Effector memory CD8-positive, alpha-beta T cell (primary cell): Measurements from ENCODE around the gene MTFMT.
"Not testable (repeated sequence)": the region's sequence is repeated elsewhere in the genome, so short reads cannot be mapped to it uniquely, and the experiment has no call there.

Source experiments
- ATAC-seq: fragments of 150-1000 bp; cut with Tn5 transposase; replicated peaks from 2 replicates; pipeline ENCODE4 v1.10.0; 2021; ENCODE audit warnings: mild to moderate bottlenecking, moderate library complexity
- DNase-seq, 3 experiments: peaks; one replicate each; pipeline ENCODE4 v3.0.0; 2021
- H3K27ac Mint-ChIP-seq, 2 donors: one replicate each; pipeline ENCODE4 v1.8.0; 2022; ENCODE audit warnings: mild to moderate bottlenecking in 2 of 2, mixed read lengths in 2 of 2, moderate library complexity in 2 of 2
- H3K27me3 Mint-ChIP-seq, 2 donors: one replicate each; pipeline ENCODE4 v1.8.0; 2022; ENCODE audit warnings: mixed read lengths in 2 of 2
- H3K36me3 Mint-ChIP-seq: one replicate; pipeline ENCODE4 v1.8.0; 2022; ENCODE audit warnings: mild to moderate bottlenecking, moderate library complexity, mixed read lengths; ENCODE audit not compliant: insufficient read depth
- H3K4me1 Mint-ChIP-seq, 2 donors: one replicate each; pipeline ENCODE4 v1.8.0; 2022; ENCODE audit warnings: low read depth in 2 of 2, mixed read lengths in 2 of 2
- H3K4me3 Mint-ChIP-seq, 2 donors: one replicate each; pipeline ENCODE4 v1.8.0; 2022; ENCODE audit warnings: mild to moderate bottlenecking in 2 of 2, mixed read lengths in 2 of 2, moderate library complexity in 2 of 2
- H3K9me3 Mint-ChIP-seq, 2 donors: one replicate each; pipeline ENCODE4 v1.8.0; 2022; ENCODE audit warnings: mixed read lengths in 2 of 2
- total RNA-seq, 9 experiments: gene quantifications; one replicate each; lab custom pipeline; 2026; lab: John Stamatoyannopoulos, UW

MTFMT gene
- 5.4 to 20.6 (median 18.2) reads per million in 9 experiments for total RNA-seq

DNA sequence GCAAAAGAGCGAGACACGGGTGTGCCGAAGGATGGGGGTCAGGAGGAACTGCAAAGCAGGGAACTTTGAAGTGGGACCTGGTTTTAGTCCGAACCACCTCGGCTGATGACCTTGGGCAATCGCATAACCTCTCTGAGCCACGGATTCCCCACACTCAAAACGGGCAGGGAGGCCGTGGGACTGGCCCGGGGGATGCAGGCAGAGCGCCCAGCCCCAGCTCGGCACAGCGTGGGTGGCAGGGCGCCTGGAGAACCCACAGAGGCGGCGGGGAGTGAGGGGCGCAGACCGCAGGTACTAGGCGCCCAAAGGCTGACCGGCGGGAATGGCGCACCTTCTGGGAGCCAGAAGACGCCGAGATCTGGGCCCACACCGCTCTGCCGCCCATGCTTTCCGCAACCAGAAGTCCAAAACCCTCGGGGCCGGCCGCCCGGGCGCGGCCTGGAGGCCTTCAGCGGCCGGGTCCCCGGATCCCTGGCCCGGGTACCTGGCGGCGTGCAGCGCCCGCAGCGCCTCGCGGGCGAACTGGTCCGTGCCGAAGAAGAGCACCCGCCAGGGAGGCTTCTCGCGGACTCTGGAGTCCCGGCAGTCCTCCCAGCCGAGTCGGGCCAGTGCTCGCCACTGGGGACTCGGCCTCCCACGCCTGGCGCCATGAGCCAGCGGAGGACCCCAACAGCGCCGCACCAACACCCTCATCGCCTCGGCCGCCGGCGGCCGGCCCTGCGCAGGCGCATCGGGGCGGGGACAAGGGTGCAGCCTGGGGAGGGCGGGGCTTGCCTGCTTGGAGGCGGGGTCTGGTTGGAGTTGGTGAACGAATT, at the start of gene MTFMT:
Gene MTFMT (minus strand): TSS at position 719 of the 815 bp plus-strand sequence. CDS start 26 bp downstream, at position 693.
- H3K4me3 Mint-ChIP-seq, result peak within 1 kb of the TSS; percentile 84 to 85
- peaks cover 16 to 17% of the 10 kb centered on the region in 2 donors for H3K4me1 Mint-ChIP-seq
- H3K27me3 Mint-ChIP-seq, result peaks cover 0 to 26% of the 10 kb centered on the region in 2 donors
- H3K27ac Mint-ChIP-seq, result peak within 1 kb of the TSS; percentile 70 to 71
- H3K36me3 Mint-ChIP-seq, result peaks cover 20% of the 10 kb centered on the region
- peak; percentile 92 for ATAC-seq
- no peaks in the 10 kb centered on the region for H3K9me3 Mint-ChIP-seq
- peak; percentile 88 to 91 (median 90) for DNase-seq

- ATAC-seq, result peak; percentile 59
- Mint-ChIP-seq H3K36me3 (no peaks in the 10 kb centered on the region), H3K4me3 (peak overlapping the region in 1 of 2 donors; percentile 41), H3K4me1 (peaks cover 13 to 15% of the 10 kb centered on the region in 2 donors), H3K27me3 (peaks cover 53 to 56% of the 10 kb centered on the region in 2 donors), H3K9me3 (no peaks in the 10 kb centered on the region), H3K27ac (peak overlapping the region in 1 of 2 donors; percentile 36)
- peak; percentile 12 to 18 (median 15) for DNase-seq
Measured at GRCh38 chr15:65077981-65078352, 48.5 kb upstream of the MTFMT start.

GRCh38 chr15:65077291-65077980, 48.0 kb upstream of the MTFMT start:
- DNase-seq (no peak), ATAC-seq (no peak)
- Mint-ChIP-seq H3K4me1 (peaks cover 7 to 9% of the 10 kb centered on the region in 2 donors), H3K4me3 (peak overlapping the region in 1 of 2 donors; percentile 41), H3K9me3 (no peaks in the 10 kb centered on the region), H3K36me3 (no peaks in the 10 kb centered on the region), H3K27me3 (peaks cover 47 to 51% of the 10 kb centered on the region in 2 donors), H3K27ac (no peak overlapping the region)

DNA sequence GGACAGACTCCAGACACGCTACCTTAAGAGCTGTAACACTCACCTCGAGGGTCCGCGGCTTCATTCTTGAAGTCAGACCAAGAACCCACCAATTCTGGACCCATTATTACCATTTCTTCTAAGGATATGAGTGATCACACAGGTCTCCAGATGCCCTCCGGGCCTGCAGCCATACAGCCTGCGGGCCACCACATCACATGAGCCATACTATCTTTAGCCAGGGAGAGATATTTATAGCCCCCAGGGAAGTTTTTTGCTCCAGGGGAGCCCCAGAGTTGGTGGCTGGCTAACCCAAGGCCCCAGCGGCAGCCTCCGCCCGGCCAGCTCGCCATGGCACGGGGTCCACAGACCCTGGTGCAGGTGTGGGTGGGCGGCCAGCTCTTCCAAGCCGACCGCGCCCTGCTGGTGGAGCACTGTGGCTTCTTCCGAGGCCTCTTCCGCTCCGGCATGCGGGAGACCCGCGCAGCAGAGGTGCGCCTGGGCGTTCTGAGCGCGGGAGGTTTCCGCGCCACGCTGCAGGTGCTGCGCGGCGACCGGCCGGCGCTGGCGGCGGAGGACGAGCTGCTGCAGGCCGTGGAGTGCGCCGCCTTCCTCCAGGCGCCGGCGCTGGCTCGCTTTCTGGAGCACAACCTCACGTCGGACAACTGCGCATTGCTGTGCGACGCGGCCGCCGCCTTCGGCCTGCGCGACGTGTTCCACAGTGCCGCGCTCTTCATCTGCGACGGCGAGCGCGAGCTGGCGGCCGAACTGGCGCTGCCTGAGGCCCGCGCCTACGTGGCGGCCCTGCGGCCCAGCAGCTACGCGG, 47.2 kb upstream of the MTFMT start, which contains the start of gene KBTBD13:
Gene KBTBD13 (plus strand): TSS at position 261 of the 805 bp plus-strand sequence. CDS start 70 bp downstream, at position 331.
- Mint-ChIP-seq H3K4me3 (no peak within 1 kb of the TSS), H3K27ac (no peak within 1 kb of the TSS), H3K36me3 (peaks cover 5% of the 10 kb centered on the region), H3K9me3 (no peaks in the 10 kb centered on the region), H3K27me3 (peaks cover 40 to 43% of the 10 kb centered on the region in 2 donors), H3K4me1 (peaks cover 3 to 7% of the 10 kb centered on the region in 2 donors)
- DNase-seq, result no peak
- ATAC-seq, result no peak

DNA sequence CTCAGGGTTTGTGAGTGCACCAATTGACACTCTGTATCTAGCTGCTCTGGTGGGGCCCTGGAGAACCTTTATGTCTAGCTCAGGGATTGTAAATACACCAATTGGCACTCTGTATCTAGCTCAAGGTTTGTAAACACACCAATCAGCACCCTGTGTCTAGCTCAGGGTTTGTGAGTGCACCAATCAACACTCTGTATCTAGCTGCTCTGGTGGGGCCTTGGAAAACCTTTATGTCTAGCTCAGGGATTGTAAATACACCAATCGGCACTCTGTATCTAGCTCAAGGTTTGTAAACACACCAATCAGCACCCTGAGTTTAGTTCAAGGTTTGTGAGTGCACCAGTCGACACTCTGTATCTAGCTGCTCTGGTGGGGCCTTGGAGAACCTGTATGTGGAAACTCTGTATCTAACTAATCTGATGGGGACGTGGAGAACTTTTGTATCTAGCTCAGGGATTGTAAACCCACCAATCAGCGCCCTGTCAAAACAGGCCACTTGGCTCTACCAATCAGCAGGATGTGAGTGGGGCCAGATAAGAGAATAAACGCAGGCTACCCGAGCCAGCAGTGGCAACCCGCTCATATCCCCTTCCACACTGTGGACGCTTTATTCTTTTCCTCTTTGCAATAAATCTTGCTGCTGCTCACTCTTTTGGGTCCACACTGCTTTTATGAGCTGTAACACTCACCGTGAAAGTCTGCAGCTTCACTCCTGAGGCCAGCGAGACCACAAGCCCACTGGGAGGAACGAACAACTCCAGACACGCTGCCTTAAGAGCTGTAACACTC, 46.4 kb upstream of the MTFMT start:
- not testable (repeated sequence) for ATAC-seq, H3K9me3 Mint-ChIP-seq, H3K27ac Mint-ChIP-seq, H3K36me3 Mint-ChIP-seq, H3K4me1 Mint-ChIP-seq, DNase-seq, H3K4me3 Mint-ChIP-seq
- H3K27me3 Mint-ChIP-seq, result peaks cover 31 to 34% of the 10 kb centered on the region in 2 donors

DNA sequence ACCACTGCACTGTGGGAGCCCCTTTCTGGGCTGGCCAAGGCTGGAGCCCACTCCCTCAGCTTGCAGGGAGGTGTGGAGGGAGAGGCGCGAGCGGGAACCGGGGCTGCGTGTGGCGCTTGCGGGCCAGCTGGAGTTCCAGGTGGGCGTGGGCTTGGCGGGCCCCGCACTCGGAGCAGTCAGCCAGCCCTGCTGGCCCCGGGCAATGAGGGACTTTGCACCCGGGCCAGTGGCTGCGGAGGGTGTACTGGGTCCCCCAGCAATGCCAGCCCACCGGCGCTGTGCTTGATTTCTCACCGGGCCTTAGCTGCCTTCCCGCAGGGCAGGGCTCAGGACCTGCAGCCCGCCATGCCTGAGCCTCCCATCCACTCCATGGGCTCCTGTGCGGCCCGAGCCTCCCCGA, 45.5 kb upstream of the MTFMT start:
- H3K27ac Mint-ChIP-seq, DNase-seq, H3K4me1 Mint-ChIP-seq, ATAC-seq, H3K36me3 Mint-ChIP-seq, H3K4me3 Mint-ChIP-seq, H3K9me3 Mint-ChIP-seq: not testable (repeated sequence)
- H3K27me3 Mint-ChIP-seq, result peaks cover 27 to 33% of the 10 kb centered on the region in 2 donors

DNA sequence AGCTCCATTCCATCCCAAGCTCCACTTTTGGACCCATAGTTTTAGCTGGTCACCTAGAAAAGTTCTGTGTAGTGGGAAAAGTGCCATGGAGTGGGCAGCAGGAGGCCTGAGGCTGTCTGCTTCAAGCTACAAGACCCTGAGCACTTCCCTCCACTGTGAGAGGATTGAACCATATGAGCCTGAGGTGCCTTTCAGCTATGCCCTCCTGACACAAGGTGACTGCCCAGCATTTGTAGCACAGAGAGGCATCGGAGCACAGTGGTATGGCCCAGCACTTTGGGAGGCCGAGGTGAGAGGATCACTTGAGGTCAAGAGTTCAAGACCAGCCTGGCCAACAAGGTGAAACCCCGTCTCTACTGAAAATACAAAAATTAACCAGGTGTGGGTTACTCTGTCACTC, 43.2 kb upstream of the MTFMT start:
- H3K9me3 Mint-ChIP-seq, result no peaks in the 10 kb centered on the region
- peaks cover 13 to 31% of the 10 kb centered on the region in 2 donors for H3K27me3 Mint-ChIP-seq
- ATAC-seq (no peak), DNase-seq (no peak)
- H3K4me1 Mint-ChIP-seq, result peaks cover 3 to 5% of the 10 kb centered on the region in 2 donors
- no peak overlapping the region for H3K27ac Mint-ChIP-seq
- no peak overlapping the region for H3K4me3 Mint-ChIP-seq
- H3K36me3 Mint-ChIP-seq, result peaks cover 5% of the 10 kb centered on the region

- Mint-ChIP-seq H3K27ac (no peak overlapping the region), H3K27me3 (peaks cover 17 to 35% of the 10 kb centered on the region in 2 donors), H3K9me3 (no peaks in the 10 kb centered on the region), H3K4me3 (no peak overlapping the region), H3K4me1 (peaks cover 6 to 7% of the 10 kb centered on the region in 2 donors), H3K36me3 (peaks cover 5% of the 10 kb centered on the region)
- no peak for DNase-seq
- no peak for ATAC-seq
Measured at GRCh38 chr15:65072027-65072426, 42.6 kb upstream of the MTFMT start.

- Mint-ChIP-seq H3K9me3 (no peaks in the 10 kb centered on the region), H3K4me3 (no peak overlapping the region), H3K4me1 (peaks cover 6 to 8% of the 10 kb centered on the region in 2 donors), H3K36me3 (peaks cover 5% of the 10 kb centered on the region), H3K27me3 (peaks cover 18 to 39% of the 10 kb centered on the region in 2 donors), H3K27ac (no peak overlapping the region)
- ATAC-seq (no peak), DNase-seq (no peak)
Measured at GRCh38 chr15:65071381-65071811, 42.0 kb upstream of the MTFMT start.

DNA sequence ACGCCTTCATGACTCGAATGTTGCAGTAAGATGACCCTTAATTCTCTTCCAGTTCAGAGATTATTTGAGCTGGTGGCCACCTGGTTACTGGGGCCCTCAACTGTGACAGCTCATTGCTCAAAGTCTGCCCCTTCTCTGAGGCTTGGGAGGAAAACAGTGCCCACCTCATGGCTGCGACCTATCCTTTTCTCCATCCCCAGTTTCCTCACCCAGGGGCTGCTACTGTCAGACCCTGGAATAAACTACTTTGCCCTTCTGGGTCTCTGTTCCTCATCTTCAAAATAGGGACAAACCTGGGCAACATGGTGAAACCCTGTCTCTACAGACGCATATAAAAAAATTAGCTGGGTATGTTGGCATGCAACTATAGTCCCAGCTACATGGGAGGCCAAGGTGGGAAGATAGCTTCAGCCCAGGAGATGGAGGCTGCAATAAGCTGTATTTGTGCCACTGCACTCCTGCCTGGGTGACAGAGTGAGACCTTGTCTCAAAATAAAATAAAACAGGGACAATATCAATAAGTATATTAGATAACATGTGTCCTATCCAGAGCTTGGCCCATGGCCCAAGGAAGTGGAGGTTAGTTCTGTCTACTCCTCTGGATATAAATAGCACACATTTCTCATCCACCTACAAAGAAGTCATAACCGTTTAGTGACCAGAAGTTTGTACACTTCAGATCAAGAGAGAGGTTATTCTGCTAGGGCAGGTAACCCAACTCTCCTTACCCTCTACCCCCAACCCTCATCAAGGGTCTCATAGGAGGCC, 40.5 kb upstream of the MTFMT start:
- DNase-seq (no peak), ATAC-seq (no peak)
- Mint-ChIP-seq H3K36me3 (peaks cover 5% of the 10 kb centered on the region), H3K27ac (no peak overlapping the region), H3K4me1 (peaks cover 6 to 8% of the 10 kb centered on the region in 2 donors), H3K4me3 (no peak overlapping the region), H3K9me3 (no peaks in the 10 kb centered on the region), H3K27me3 (peaks cover 27 to 47% of the 10 kb centered on the region in 2 donors)

DNA sequence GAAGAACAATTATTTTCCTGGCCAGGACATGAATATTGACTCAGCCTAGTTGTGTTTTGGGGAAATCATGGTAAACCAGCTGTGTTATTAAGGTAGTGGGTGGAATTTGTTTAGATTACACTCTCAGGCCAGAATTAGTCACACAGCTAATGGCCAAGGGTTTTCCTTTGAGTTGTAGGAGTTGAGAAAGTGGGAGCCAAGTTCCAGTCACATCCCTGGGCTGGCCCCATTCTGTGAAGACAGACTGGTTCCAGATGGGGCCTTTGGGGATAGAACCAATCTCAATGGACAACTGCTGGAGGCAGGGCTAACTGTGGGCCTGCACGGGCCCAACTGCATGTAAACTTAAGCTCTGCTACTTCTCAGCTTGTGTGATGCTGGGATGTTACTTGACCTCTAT, 39.7 kb upstream of the MTFMT start:
- Mint-ChIP-seq H3K4me3 (no peak overlapping the region), H3K4me1 (peaks cover 6 to 8% of the 10 kb centered on the region in 2 donors), H3K27ac (no peak overlapping the region), H3K9me3 (no peaks in the 10 kb centered on the region), H3K36me3 (peaks cover 5% of the 10 kb centered on the region), H3K27me3 (peaks cover 28 to 52% of the 10 kb centered on the region in 2 donors)
- DNase-seq (no peak), ATAC-seq (no peak)

DNA sequence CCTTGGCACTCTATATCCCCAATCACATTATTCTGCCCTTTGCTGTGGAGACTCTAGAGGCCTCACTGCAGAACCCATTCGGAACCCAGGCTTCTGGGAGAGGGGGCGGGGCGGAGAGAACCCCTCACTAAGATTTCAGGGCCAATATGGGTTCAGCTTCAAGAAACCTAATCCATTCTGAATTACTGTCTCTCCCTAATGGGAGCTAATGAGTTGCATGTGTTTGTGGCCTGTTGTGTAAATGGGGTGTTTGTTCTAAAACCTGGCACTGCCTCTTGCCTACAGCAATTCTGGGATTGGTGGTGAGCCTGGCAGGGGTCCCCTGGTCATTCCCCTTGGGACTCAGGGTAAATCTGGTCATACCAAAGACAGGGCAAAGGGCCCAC, 39.0 kb upstream of the MTFMT start:
- Mint-ChIP-seq H3K27ac (no peak overlapping the region), H3K27me3 (peaks cover 32 to 58% of the 10 kb centered on the region in 2 donors), H3K36me3 (peaks cover 5% of the 10 kb centered on the region), H3K9me3 (no peaks in the 10 kb centered on the region), H3K4me1 (peaks cover 6 to 8% of the 10 kb centered on the region in 2 donors), H3K4me3 (peak overlapping the region; percentile 43 to 64)
- ATAC-seq, result no peak
- DNase-seq, result no peak
